CD4-positive, alpha-beta T cell treated with Interleukin-17A for 1 hour (primary cell): ENCODE data around the gene RIMS1.

Experiments used
- DNase-seq: peaks from one replicate; pipeline ENCODE4 v3.0.0-alpha.2; 2020

Gene RIMS1

GRCh38 chr6:72111611-72112010 lies 225.3 kb downstream of the RIMS1 start:
- no peak for DNase-seq

- DNase-seq, result no peak
These were observed 244.0 kb downstream of the RIMS1 start for GRCh38 chr6:72130327-72130726.

GRCh38 chr6:72132427-72132826 lies 246.1 kb downstream of the RIMS1 start:
- no peak for DNase-seq

GRCh38 chr6:72132851-72133250 lies 246.5 kb downstream of the RIMS1 start:
- DNase-seq, result no peak

DNA sequence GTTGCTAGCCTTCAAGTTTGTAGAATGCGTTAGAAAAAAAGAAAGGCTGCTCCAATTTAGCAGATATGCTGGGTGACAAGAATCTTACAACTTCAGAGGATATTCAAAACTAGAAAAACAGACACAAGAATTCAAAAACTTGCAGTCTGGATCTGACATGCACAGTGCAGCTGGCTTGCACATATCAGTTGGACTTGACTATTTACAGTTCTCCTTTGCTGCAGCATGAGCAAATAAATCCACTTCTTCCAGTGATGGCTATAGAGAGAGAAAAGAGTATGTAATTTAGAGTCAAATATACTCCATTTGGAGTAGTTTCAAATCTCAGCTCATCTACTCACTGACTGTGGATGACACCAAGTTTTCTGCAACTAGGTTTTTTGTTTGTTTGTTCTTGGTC lies 247.0 kb downstream of the RIMS1 start:
- DNase-seq, result no peak

GRCh38 chr6:72140795-72141194 lies 254.4 kb downstream of the RIMS1 start:
- DNase-seq, result no peak

DNA sequence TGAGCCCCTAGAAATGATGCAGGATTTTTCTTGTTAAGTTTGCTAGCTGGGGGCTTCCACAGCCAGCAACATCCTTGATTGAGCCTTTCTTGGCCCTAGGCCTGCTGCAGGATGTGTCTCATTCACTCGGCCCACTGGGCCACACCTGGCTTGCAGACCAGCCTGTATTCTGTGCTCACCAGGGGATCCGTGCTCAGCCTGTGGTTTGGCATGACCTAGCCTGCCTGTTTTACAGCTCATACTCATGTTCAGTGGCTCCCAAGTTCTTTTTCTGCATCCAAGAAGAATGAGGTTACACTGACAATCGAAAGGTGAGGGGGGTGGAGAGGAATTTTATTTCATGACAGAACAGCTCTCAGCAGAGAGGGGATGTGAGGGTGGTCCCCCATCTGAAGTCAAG lies 263.4 kb downstream of the RIMS1 start:
- no peak for DNase-seq

GRCh38 chr6:72151742-72152141 lies 265.4 kb downstream of the RIMS1 start:
- no peak for DNase-seq

- DNase-seq, result no peak
These were observed 289.6 kb downstream of the RIMS1 start for GRCh38 chr6:72175916-72176315.

DNA sequence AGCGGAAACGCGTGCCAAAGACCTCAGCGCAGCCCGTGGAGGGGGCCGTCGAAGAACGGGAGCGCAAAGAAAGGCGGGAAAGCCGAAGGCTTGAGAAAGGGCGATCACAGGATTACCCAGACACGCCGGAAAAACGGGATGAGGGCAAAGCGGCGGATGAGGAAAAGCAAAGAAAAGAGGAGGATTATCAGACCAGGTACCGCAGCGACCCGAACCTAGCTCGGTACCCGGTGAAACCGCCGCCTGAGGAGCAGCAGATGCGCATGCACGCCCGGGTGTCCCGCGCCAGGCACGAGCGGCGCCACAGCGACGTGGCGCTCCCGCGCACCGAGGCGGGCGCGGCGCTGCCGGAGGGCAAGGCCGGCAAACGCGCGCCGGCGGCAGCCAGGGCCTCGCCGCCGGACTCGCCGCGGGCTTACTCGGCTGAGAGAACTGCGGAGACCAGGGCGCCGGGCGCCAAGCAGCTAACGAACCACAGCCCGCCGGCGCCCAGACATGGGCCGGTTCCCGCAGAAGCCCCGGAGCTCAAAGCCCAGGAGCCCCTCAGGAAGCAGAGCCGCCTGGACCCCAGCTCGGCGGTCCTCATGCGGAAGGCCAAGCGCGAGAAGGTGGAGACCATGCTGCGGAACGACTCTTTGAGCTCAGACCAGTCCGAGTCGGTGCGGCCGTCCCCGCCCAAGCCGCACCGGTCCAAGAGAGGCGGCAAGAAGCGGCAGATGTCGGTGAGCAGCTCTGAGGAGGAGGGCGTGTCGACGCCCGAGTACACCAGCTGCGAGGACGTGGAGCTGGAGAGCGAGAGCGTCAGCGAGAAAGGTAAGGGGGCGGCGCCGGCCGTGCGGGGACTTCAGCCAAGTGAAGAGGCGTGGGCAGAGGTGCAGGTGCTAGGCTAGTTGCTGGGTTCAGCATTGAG lies 296.2 kb downstream of the RIMS1 start:
- no peak for DNase-seq

GRCh38 chr6:72203983-72204382 lies 317.6 kb downstream of the RIMS1 start:
- DNase-seq, result no peak

DNA sequence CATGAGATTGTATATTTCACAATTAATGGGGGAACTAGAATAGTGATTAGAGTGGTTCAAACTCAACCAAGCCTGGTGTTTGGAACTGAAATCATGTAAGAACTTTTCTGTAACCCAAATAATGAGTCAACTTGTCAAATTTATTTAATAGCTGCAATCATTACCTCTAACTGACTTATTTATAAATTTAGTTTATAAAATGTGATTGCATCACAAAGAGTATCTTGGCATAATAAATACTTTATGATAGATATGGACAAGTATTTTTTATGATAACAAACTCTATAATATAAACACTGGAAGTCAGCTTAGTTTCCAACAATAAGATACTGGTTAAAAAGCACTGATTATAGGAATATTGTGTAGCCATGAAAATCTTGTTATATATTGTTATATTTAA lies 319.1 kb downstream of the RIMS1 start:
- DNase-seq, result no peak

GRCh38 chr6:72206606-72207005 lies 320.3 kb downstream of the RIMS1 start:
- no peak for DNase-seq

DNA sequence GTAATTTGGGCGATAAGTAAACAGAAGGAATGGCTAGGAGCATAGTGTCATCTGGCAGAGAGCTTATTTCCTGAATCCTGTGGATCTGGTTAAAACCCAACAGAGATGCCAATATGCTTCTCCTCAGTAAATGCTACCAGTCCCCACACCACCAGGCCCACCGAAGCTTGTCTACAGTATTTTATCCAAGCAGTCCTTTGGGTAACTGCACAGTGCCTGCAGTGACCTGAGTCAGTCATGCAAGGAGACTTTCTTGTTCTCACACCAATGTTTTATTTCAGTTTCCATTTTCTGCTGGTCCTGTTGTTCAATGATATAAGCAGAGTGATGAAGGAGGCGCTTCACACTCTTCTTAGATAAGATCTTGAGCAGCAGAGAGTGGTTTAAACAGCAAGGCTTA lies 326.3 kb downstream of the RIMS1 start:
- no peak for DNase-seq

GRCh38 chr6:72213654-72214053 lies 327.3 kb downstream of the RIMS1 start:
- DNase-seq, result no peak

DNA sequence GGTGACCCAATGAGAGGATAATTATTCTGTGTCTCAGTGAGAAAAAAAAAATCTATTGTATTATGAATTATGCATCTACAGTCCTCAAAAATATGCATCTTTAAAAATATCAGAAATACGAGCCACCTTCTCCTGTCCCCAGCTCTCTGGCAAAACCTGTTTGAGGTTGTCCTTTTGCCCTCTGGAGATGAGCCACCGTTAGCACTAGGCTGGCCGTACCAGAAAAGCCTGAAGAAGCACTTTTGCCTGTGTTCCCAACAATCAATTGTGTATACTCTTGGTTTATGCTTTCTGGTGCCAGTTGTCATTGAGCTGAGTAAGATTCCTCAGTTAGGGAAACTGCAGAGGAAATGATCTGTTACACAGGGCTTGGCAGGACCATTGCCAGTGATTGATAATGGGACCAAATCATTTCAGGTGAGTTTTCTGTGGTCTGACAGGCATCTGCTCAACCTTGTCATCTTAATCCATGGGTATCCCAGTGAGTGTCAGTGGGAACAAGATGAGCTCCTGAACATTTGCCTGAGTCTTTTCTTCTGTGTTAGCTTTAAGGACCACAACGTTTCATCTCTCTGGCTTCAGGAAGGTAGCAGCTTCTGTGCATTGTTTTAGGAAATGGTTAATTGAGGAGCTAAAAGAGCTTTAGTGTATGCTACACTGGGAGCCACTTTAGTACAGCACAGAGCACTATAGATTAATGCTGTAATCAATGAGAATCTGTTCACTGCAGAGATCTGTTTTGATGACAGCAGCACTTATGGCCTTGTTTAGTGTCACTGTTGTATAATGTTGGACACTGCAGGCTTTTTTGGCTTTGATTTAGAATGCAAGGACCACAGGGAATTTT lies 330.1 kb downstream of the RIMS1 start:
- DNase-seq, result no peak

DNA sequence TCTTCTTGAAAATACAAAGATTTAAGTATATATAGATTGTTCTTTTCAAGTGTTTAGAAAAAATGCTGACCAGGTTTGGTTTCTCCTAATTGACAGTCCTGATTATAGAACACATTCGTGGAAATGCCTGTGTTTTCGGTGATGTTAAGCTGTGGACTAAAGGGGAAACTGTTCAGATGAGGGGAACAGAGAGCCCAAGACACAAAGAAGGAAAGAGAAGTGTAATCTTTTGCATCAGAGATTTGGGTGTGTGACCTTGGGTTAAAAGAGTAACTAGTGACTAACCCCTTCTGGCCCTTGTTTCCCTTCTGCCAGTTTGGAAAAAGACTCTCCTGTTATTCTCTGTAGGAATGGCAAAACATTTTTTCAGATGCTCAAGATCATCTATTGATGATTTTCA lies 331.3 kb downstream of the RIMS1 start:
- no peak for DNase-seq

GRCh38 chr6:72218125-72218524 lies 331.8 kb downstream of the RIMS1 start:
- DNase-seq, result no peak

GRCh38 chr6:72219536-72219935 lies 333.2 kb downstream of the RIMS1 start:
- DNase-seq, result no peak

DNA sequence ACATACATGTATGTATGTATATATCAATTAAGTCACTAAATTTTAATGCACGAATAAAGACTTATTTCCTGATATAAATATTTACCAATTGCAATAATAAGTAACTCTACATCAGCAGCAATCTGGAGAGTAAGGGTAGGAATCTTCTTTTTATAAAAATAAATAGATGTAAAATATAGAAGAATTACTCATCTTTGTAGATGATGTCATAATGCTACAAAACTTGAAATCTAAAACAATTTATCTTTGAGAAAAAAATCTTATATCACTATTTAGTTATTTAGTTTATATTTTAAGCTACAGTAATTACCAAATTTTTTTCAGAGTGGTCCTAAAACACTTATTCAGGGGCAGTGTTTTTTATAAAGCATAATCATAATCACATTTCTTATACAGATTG lies 351.7 kb downstream of the RIMS1 start:
- DNase-seq, result no peak

GRCh38 chr6:72238900-72239299 lies 352.6 kb downstream of the RIMS1 start:
- no peak for DNase-seq

- DNase-seq, result no peak
These were observed 359.2 kb downstream of the RIMS1 start for GRCh38 chr6:72245565-72245964.

DNA sequence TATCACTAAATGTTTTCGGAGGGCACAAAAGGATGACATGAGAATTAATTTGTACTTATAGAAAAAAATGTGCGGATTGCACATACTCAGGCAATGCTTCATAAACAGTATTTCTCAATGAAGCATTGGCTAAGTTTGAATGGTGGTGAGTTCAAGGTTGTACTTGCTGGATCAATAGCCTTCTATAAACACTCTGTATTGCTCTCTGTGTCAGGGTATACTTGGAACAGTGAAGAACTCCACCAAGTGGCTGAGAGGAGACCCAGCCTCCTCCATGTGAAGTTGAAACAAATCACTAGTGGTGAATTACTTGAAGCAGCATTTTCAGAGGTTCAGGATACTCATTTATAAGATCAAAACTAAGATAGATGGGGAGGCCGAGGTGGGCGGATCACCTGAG lies 360.6 kb downstream of the RIMS1 start:
- no peak for DNase-seq

- DNase-seq, result no peak
These were observed 362.3 kb downstream of the RIMS1 start for GRCh38 chr6:72248621-72249020.
